Spleen (tissue), 11 donors: ENCODE results near the gene PDE1C. TPM values are rescaled to one million over a fixed set of nuclear protein-coding genes. Genes with fewer than 3 reads are reported as not detected.

Experiments
- DNase-seq: peaks from one replicate; pipeline ENCODE4 v3.0.0-alpha.2; 2020
- H3K27ac ChIP-seq, 8 donors: fragments of 200-600 bp; sonication (generic) in 7 of 8; 1 replicate in 4 of 8; 2 replicates in 4 of 8; pipeline versions ENCODE4 v1.5.0 to v1.8.0; 2016 to 2021; ENCODE audit warnings: inconsistent platforms in 4 of 8, mild to moderate bottlenecking in 4 of 8, moderate library complexity in 1 of 8
- H3K27me3 ChIP-seq, 7 donors: fragments of 200-600 bp; sonication (generic) in 6 of 7; replicated peaks in 1 of 7; 1 replicate in 4 of 7; 2 replicates in 3 of 7; pipeline versions ENCODE4 v1.5.0 to v1.8.0; 2016 to 2021; ENCODE audit warnings: inconsistent platforms in 3 of 7, mild to moderate bottlenecking in 1 of 7
- H3K36me3 ChIP-seq, 6 donors: fragments of 200-600 bp; sonication (generic) in 5 of 6; 1 replicate in 4 of 6; 2 replicates in 2 of 6; pipeline versions ENCODE4 v1.5.0 to v1.8.0; 2016 to 2021; ENCODE audit warnings: inconsistent platforms in 2 of 6
- H3K4me1 ChIP-seq, 6 donors: fragments of 200-600 bp; sonication (generic) in 5 of 6; 1 replicate in 3 of 6; 2 replicates in 3 of 6; pipeline versions ENCODE4 v1.5.0 to v1.8.0; 2016 to 2021; ENCODE audit warnings: inconsistent platforms in 3 of 6
- H3K4me3 ChIP-seq, 8 donors: fragments of 200-600 bp; sonication (generic) in 7 of 8; 1 replicate in 4 of 8; 2 replicates in 4 of 8; pipeline versions ENCODE4 v1.5.0 to v1.8.0; 2016 to 2021; ENCODE audit warnings: inconsistent platforms in 4 of 8, mild to moderate bottlenecking in 4 of 8, moderate library complexity in 2 of 8
- H3K9me3 ChIP-seq, 8 donors: fragments of 200-600 bp; sonication (generic) in 7 of 8; 1 replicate in 4 of 8; 2 replicates in 4 of 8; pipeline versions ENCODE4 v1.5.0 to v1.8.0; 2016 to 2021; ENCODE audit warnings: inconsistent platforms in 4 of 8
- CTCF ChIP-seq, 11 experiments: fragments of 200-600 bp in 7 of 11; fragments of 450-650 bp in 4 of 11; sonication (generic) in 4 of 11; IDR thresholded peaks in 8 of 11; conservative IDR thresholded peaks in 3 of 11; 1 replicate in 7 of 11; 2 replicates in 4 of 11; pipeline versions ENCODE4 v1.4.0 to v1.8.0; 2016 to 2021; ENCODE audit warnings: antibody characterized with exemption in 11 of 11, inconsistent platforms in 4 of 11, mild to moderate bottlenecking in 1 of 11
- POLR2A ChIP-seq, 3 donors: fragments of 450-650 bp; IDR thresholded peaks; one replicate each; pipeline ENCODE4 v1.5.1; 2017; ENCODE audit warnings: antibody characterized with exemption in 3 of 3, mild to moderate bottlenecking in 1 of 3
- POLR2AphosphoS5 ChIP-seq, 3 donors: sonication (generic); formaldehyde crosslinking; IDR thresholded peaks; one replicate each; pipeline ENCODE4 v1.5.1; 2017; ENCODE audit warnings: antibody characterized with exemption in 3 of 3
- WGBS, 5 donors: extraction: QIAGEN DNeasy Blood & Tissue Kit in 3 of 5; methylation state at CpG; one replicate each; pipeline versions ENCODE4 v1.1.5 to v1.1.7; 2013 to 2018; 5-methylcytosine and 5-hydroxymethylcytosine counted together
- intact Hi-C: fragments of 100-400 bp; cut with DNase I; formaldehyde crosslinking; loops from one replicate; pipeline ENCODE4 v1.15.0; 2023; ENCODE audit warnings: low total_unique reads
- polyA plus RNA-seq, 3 donors: library from polyadenylated mRNA; stranded (reverse); fragments of 200-250 nt; gene quantifications; one replicate each; pipeline ENCODE4 v1.2.1, GENCODE V29; 2013
- total RNA-seq, 7 donors: library from RNA; depleted of rRNA in 3 of 7; stranded (reverse); fragments of >200 nt in 3 of 7; fragmentation: NEBNext Ultra II Directional in 4 of 7; extraction: Animal tissue kit (Norgen Biotek cat#: 25700) in 4 of 7; gene quantifications; one replicate each; pipeline versions ENCODE4 v1.1.0 to v1.2.1, GENCODE V29; 2016 to 2021
- donor health status: healthy with polysubstance abuse.
- donor health status: DM: no; HTN: no; CAD: no; lungs with moderate emphysema.
- donor health status: DM: no; HTN: no; CAD: no.
- donor health status: Bipolar disorder and iron deficiency.
- donor health status: healthy.
- donor health status: DM: no; HTN: no; CAD: no.
- donor health status: DM: yes; HTN: yes; CAD: no.

Gene PDE1C
- total and polyA plus RNA-seq, 10 donors = 0.53 to 3.3 (median 1.6) TPM

GRCh38 chr7:31890766-31891165, 179.4 kb downstream of the PDE1C start:
- no peaks in the 10 kb centered on the region for H3K4me1 ChIP-seq
- no peaks in the 10 kb centered on the region for H3K27me3 ChIP-seq
- peak overlapping the region in 1 of 8 donors; percentile 17 for H3K27ac ChIP-seq
- no peaks in the 10 kb centered on the region for H3K36me3 ChIP-seq
- 47 to 68% (median 56%) methylated on average over 3 of the region's 3 CpGs for WGBS, 5 donors
- intact Hi-C loops = no loop called here
- TF ChIP-seq CTCF (IDR thresholded peaks at IDR 0.05 in 8 of 11, conservative IDR thresholded peaks at IDR 0.05 in 3 of 11) = no peak
- no peak for TF ChIP-seq POLR2AphosphoS5 (IDR thresholded peaks at IDR 0.05)
- no peak for TF ChIP-seq POLR2A (IDR thresholded peaks at IDR 0.05)
- H3K9me3 ChIP-seq = peaks cover 0 to 7% (median 0%) of the 10 kb centered on the region in 8 donors
- DNase-seq = no peak
- H3K4me3 ChIP-seq = no peak overlapping the region

- Histone ChIP-seq H3K27me3 (no peaks in the 10 kb centered on the region), H3K4me1 (no peaks in the 10 kb centered on the region), H3K27ac (peak overlapping the region in 2 of 8 donors; percentile 21 to 22), H3K9me3 (peaks cover 0 to 7% (median 0%) of the 10 kb centered on the region in 8 donors), H3K36me3 (no peaks in the 10 kb centered on the region), H3K4me3 (no peak overlapping the region)
- 14 to 32% (median 27%) methylated on average over 3 of the region's 3 CpGs for WGBS, 5 donors
- intact Hi-C loops = no loop called here
- TF ChIP-seq POLR2A (IDR thresholded peaks at IDR 0.05) = no peak
- TF ChIP-seq POLR2AphosphoS5 (IDR thresholded peaks at IDR 0.05) = no peak
- no peak for TF ChIP-seq CTCF (IDR thresholded peaks at IDR 0.05 in 8 of 11, conservative IDR thresholded peaks at IDR 0.05 in 3 of 11)
- no peak for DNase-seq
Measured at GRCh38 chr7:31890198-31890597, 180.0 kb downstream of the PDE1C start.

GRCh38 chr7:31887006-31887405, 183.2 kb downstream of the PDE1C start:
- H3K4me3 ChIP-seq = no peak overlapping the region
- 86 to 97% (median 95%) methylated on average over 2 of the region's 2 CpGs for WGBS, 5 donors
- TF ChIP-seq POLR2AphosphoS5 (IDR thresholded peaks at IDR 0.05) = no peak
- TF ChIP-seq CTCF (IDR thresholded peaks at IDR 0.05 in 8 of 11, conservative IDR thresholded peaks at IDR 0.05 in 3 of 11) = no peak
- no peak for TF ChIP-seq POLR2A (IDR thresholded peaks at IDR 0.05)
- DNase-seq = no peak
- no peaks in the 10 kb centered on the region for H3K27me3 ChIP-seq
- no peak overlapping the region for H3K27ac ChIP-seq
- intact Hi-C loops = no loop called here
- H3K36me3 ChIP-seq = no peaks in the 10 kb centered on the region
- peaks cover 0 to 18% (median 11%) of the 10 kb centered on the region in 6 donors for H3K4me1 ChIP-seq
- peaks cover 0 to 7% (median 0%) of the 10 kb centered on the region in 8 donors for H3K9me3 ChIP-seq

- no peaks in the 10 kb centered on the region for H3K36me3 ChIP-seq
- H3K27ac ChIP-seq = no peak overlapping the region
- peaks cover 0 to 7% (median 0%) of the 10 kb centered on the region in 8 donors for H3K9me3 ChIP-seq
- H3K4me3 ChIP-seq = no peak overlapping the region
- TF ChIP-seq POLR2A (IDR thresholded peaks at IDR 0.05) (no peak), POLR2AphosphoS5 (IDR thresholded peaks at IDR 0.05) (no peak), CTCF (IDR thresholded peaks at IDR 0.05 in 8 of 11, conservative IDR thresholded peaks at IDR 0.05 in 3 of 11) (no peak)
- intact Hi-C loops = no loop called here
- 75 to 96% (median 80%) methylated on average over 2 of the region's 2 CpGs for WGBS, 5 donors
- H3K4me1 ChIP-seq = peaks cover 0 to 20% (median 12%) of the 10 kb centered on the region in 6 donors
- DNase-seq = no peak
- no peaks in the 10 kb centered on the region for H3K27me3 ChIP-seq
Measured at GRCh38 chr7:31885171-31885570, 185.0 kb downstream of the PDE1C start.
